ENCODE results near the gene CRIP2.

DNA sequence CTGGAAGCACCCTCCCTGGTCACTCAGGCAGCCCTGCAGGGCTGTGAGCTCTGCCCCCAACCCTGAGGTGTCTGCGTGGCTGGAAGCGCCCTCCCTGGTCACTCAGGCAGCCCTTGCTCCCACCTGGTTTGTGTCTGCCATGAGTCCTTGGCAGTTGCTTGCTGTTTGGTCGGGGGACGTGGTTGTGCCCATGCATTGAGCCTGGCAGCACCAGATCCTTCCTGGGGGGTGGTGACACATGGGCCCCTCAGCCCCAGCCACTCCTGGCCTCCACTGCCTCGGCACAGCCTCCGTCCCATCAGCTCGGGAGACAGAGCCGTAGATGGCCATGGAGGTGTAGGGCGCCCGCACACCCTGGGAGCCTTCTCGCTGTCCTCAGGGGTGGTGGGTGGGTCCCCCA, 35.4 kb upstream of the CRIP2 start:
- TF ChIP-seq EP300 (IDR thresholded peaks at IDR 0.05; ENCODE audit: borderline replicate concordance) = no peak
- no peak for TF ChIP-seq CREB1 (IDR thresholded peaks at IDR 0.05; ENCODE audit: low read depth)
- TF ChIP-seq TAF1 (IDR thresholded peaks at IDR 0.05; ENCODE audit: low read depth) = no peak
- TF ChIP-seq NFIC (IDR thresholded peaks at IDR 0.05) = no peak
- TF ChIP-seq TCF12 (IDR thresholded peaks at IDR 0.05; ENCODE audit: low read depth) = no peak
- TF ChIP-seq, protein P1, sequence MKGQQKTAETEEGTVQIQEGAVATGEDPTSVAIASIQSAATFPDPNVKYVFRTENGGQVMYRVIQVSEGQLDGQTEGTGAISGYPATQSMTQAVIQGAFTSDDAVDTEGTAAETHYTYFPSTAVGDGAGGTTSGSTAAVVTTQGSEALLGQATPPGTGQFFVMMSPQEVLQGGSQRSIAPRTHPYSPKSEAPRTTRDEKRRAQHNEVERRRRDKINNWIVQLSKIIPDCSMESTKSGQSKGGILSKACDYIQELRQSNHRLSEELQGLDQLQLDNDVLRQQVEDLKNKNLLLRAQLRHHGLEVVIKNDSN (IDR thresholded peaks at IDR 0.05) = no peak
- TF ChIP-seq CEBPB (IDR thresholded peaks at IDR 0.05) = no peak
- TF ChIP-seq, protein P2, sequence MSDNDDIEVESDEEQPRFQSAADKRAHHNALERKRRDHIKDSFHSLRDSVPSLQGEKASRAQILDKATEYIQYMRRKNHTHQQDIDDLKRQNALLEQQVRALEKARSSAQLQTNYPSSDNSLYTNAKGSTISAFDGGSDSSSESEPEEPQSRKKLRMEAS (IDR thresholded peaks at IDR 0.05) = no peak
- TF ChIP-seq, protein P3, sequence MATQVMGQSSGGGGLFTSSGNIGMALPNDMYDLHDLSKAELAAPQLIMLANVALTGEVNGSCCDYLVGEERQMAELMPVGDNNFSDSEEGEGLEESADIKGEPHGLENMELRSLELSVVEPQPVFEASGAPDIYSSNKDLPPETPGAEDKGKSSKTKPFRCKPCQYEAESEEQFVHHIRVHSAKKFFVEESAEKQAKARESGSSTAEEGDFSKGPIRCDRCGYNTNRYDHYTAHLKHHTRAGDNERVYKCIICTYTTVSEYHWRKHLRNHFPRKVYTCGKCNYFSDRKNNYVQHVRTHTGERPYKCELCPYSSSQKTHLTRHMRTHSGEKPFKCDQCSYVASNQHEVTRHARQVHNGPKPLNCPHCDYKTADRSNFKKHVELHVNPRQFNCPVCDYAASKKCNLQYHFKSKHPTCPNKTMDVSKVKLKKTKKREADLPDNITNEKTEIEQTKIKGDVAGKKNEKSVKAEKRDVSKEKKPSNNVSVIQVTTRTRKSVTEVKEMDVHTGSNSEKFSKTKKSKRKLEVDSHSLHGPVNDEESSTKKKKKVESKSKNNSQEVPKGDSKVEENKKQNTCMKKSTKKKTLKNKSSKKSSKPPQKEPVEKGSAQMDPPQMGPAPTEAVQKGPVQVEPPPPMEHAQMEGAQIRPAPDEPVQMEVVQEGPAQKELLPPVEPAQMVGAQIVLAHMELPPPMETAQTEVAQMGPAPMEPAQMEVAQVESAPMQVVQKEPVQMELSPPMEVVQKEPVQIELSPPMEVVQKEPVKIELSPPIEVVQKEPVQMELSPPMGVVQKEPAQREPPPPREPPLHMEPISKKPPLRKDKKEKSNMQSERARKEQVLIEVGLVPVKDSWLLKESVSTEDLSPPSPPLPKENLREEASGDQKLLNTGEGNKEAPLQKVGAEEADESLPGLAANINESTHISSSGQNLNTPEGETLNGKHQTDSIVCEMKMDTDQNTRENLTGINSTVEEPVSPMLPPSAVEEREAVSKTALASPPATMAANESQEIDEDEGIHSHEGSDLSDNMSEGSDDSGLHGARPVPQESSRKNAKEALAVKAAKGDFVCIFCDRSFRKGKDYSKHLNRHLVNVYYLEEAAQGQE (IDR thresholded peaks at IDR 0.05; ENCODE audit: low read depth) = no peak
- no peak for TF ChIP-seq EGR1 (IDR thresholded peaks at IDR 0.05)
- TF ChIP-seq FOXM1 (IDR thresholded peaks at IDR 0.05; ENCODE audit: borderline replicate concordance, low read depth) = no peak

Measured in Ishikawa (cell line).